Measurements from ENCODE around the gene ZFYVE28.

Gene ZFYVE28

DNA sequence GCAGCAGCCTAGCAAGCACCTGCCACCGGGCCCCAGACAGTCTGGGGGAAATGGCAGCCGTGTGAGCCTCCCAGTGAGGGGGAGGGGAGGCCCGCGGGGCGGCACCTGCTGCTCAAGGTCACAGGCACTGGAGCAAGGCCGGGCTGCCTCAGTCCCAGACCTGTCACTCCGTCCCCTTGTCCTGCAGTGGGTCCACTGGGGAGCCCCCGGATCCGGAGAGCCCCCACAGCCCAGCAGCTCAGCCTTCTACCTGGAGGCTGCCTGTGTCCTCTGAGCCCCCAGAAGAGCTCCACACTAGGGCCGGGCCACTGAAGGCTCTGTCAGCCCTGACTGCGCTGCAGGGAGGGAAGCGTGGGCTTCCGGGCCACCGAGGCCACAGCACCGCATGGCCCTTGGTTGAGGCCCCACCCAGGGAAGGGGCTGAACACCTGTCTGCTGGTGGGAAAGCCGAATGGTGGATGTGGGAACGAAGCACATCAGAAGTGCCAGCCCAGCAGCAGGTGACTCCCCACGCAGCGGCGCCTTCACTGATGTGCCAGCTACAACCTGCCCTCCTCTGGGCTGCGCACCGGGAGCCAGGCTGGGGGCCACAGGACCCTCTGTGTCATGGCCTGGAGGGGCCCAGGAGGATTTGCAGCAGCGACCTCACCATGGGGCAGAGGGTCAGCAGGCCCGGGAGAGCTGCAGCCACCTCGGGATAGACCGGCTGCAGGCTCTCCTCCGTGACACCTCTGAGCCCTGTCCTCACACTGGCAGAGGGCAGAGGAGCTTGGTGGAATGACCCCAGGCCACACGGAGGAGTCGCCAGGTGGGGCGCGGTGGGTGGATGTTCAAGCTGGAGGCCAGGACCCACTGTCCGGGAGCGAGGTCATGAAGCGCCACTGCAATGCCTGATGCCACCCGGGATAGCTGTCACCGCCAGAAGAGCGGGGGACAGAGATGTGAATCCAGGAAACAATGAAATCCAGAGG is 121.5 kb downstream of the ZFYVE28 start:
- Mint-ChIP-seq H3K4me3 (no peak overlapping the region), H3K36me3 (ENCODE audit: insufficient read depth) (peaks cover 14% of the 10 kb centered on the region), H3K4me1 (ENCODE audit: low read depth in 2 of 2) (peaks cover 12 to 19% of the 10 kb centered on the region in 2 donors), H3K27ac (peak overlapping the region in 1 of 2 donors; percentile 90), H3K27me3 (no peaks in the 10 kb centered on the region), H3K9me3 (no peaks in the 10 kb centered on the region)
- DNase-seq (no peak), ATAC-seq (replicated peaks) (no peak)

DNA sequence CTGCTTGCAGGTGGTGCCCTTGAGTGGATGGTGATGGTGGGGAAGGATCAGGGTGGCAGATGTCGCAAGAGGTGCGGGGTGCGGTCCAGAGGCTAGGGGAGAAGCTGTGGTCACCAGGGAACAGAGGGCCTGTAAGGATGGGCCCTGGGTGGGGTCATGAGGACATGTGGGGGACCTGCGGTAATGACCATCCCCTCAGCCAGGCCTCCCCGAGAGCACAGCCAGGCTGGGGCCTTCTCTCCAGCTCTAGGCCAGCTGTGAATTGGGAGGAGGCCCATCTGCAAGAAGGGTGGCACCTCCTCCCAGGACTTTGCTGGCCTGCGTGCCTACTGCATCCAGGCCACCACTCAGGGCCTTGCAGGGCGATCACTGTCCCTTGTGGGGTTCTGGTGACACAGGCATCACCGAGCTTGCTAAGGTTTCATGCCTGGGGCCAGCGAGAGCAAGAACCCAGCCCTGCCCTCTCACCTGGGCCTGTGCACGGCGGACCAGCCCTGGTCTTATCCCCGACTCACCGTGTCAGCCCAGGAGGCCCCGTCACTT is 122.5 kb downstream of the ZFYVE28 start:
- Mint-ChIP-seq H3K27ac (peak overlapping the region; percentile 76 to 85), H3K27me3 (no peaks in the 10 kb centered on the region), H3K4me1 (ENCODE audit: low read depth in 2 of 2) (peaks cover 16 to 24% of the 10 kb centered on the region in 2 donors), H3K36me3 (ENCODE audit: insufficient read depth) (peaks cover 23% of the 10 kb centered on the region), H3K4me3 (no peak overlapping the region), H3K9me3 (no peaks in the 10 kb centered on the region)
- no peak for DNase-seq
- ATAC-seq (replicated peaks), result no peak

GRCh38 chr4:2295500-2295899 is 122.9 kb downstream of the ZFYVE28 start:
- peak overlapping the region; percentile 76 to 85 for H3K27ac Mint-ChIP-seq
- peaks cover 21 to 28% of the 10 kb centered on the region in 2 donors for H3K4me1 Mint-ChIP-seq (ENCODE audit: low read depth in 2 of 2)
- peak overlapping the region in 1 of 2 donors; percentile 23 for H3K4me3 Mint-ChIP-seq
- no peaks in the 10 kb centered on the region for H3K9me3 Mint-ChIP-seq
- H3K27me3 Mint-ChIP-seq, result no peaks in the 10 kb centered on the region
- no peak for ATAC-seq (replicated peaks)
- DNase-seq, result no peak
- peaks cover 28% of the 10 kb centered on the region for H3K36me3 Mint-ChIP-seq (ENCODE audit: insufficient read depth)

- Mint-ChIP-seq H3K4me1 (ENCODE audit: low read depth in 2 of 2) (peaks cover 20 to 30% of the 10 kb centered on the region in 2 donors), H3K36me3 (ENCODE audit: insufficient read depth) (peaks cover 37% of the 10 kb centered on the region), H3K27ac (peak overlapping the region; percentile 100), H3K27me3 (no peaks in the 10 kb centered on the region), H3K9me3 (no peaks in the 10 kb centered on the region), H3K4me3 (no peak overlapping the region)
- ATAC-seq (replicated peaks), result no peak
- DNase-seq, result no peak
Observed at GRCh38 chr4:2292646-2293108, 125.8 kb downstream of the ZFYVE28 start.

- no peak for DNase-seq
- H3K27ac Mint-ChIP-seq, result peak overlapping the region; percentile 100
- peaks cover 37% of the 10 kb centered on the region for H3K36me3 Mint-ChIP-seq (ENCODE audit: insufficient read depth)
- peaks cover 20 to 27% of the 10 kb centered on the region in 2 donors for H3K4me1 Mint-ChIP-seq (ENCODE audit: low read depth in 2 of 2)
- ATAC-seq (replicated peaks), result no peak
- H3K9me3 Mint-ChIP-seq, result no peaks in the 10 kb centered on the region
- peak overlapping the region; percentile 81 for H3K4me3 Mint-ChIP-seq
- no peaks in the 10 kb centered on the region for H3K27me3 Mint-ChIP-seq
Observed at GRCh38 chr4:2291705-2292645, 126.5 kb downstream of the ZFYVE28 start.

DNA sequence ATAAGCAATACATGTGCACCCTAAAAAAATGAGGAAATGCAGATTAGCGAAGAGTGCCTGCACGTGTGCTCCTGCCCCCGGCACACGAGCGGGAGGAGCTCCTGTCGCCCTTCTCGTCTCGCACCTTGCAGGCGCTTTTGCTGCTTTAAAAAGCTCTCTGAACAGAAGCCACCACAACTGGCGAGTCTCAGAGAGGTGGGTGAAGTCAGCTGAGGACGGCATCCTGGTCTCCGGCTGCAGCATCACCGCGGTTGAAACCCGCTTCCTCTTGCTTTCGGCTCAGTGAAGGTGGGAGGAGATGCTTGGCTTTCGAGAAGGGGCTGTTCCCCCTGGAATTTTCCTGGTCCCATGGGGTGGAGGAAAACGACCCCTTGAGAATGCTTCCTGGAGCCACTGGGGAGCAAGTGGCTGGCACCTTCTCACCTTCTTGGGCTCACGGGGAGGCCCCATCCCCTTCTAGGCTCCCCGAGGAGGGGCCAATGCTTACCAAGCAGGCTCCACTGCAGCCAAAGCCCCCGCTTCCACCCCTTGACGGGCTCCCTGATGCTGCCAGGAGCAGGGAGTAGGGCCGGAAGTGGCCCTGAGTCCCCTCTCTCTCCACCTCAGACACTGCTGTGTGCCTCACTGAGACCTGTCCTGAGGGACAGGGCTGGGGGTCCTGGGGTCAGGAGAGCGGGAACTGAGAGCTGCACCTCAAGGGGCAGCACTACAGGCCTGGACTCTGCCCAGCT is 127.3 kb downstream of the ZFYVE28 start:
- peak; percentile 86 for DNase-seq
- Mint-ChIP-seq H3K36me3 (ENCODE audit: insufficient read depth) (peaks cover 37% of the 10 kb centered on the region), H3K9me3 (no peaks in the 10 kb centered on the region), H3K27me3 (no peaks in the 10 kb centered on the region), H3K27ac (peak overlapping the region; percentile 100), H3K4me1 (ENCODE audit: low read depth in 2 of 2) (peaks cover 20 to 27% of the 10 kb centered on the region in 2 donors), H3K4me3 (peak overlapping the region; percentile 81)
- ATAC-seq (replicated peaks), result peak; percentile 94

DNA sequence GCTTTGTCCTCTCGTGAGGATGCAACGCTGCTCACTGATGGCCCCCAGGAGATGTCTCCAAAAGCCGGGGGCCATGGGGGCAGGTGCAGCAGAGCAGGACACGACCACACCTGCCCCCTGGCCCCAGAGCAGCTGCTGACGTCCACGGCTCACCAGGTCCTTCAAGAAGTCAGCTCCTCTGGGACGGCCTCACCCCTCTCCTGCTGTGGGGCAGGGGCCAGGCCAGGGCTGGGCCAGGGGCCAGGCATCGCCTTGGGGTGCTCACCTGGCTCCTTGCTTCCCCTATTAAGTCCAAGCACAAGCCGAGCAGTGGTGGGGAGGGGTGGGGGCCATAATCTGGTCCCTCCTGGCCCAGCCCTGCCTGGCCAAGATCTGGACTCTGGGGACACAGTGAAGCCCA is 128.0 kb downstream of the ZFYVE28 start:
- Mint-ChIP-seq H3K27ac (peak overlapping the region; percentile 100), H3K4me1 (ENCODE audit: low read depth in 2 of 2) (peaks cover 21 to 25% of the 10 kb centered on the region in 2 donors), H3K4me3 (peak overlapping the region; percentile 81), H3K27me3 (no peaks in the 10 kb centered on the region), H3K9me3 (no peaks in the 10 kb centered on the region), H3K36me3 (ENCODE audit: insufficient read depth) (peaks cover 37% of the 10 kb centered on the region)
- ATAC-seq (replicated peaks) (no peak), DNase-seq (no peak)

DNA sequence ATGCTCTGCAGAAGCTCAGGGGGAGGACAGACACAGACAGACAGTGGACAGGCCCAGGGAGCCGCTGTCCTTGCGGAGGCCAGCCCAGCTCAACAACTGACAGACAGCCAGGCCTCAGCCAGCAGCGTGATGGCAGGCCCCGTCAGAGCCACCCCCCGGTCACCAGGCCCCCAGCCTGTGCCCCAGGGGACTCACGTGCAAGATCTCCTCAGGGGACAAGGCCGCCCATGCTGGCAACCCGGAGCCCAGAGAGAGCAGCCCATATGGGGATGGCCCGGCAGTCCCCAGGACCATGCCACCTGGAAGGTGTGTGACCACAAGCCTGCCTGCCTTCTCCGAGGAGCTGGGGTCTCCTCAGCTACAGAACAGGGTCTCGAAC is 128.5 kb downstream of the ZFYVE28 start:
- Mint-ChIP-seq H3K36me3 (ENCODE audit: insufficient read depth) (peaks cover 37% of the 10 kb centered on the region), H3K9me3 (no peaks in the 10 kb centered on the region), H3K4me3 (peak overlapping the region in 1 of 2 donors; percentile 70), H3K27ac (peak overlapping the region; percentile 100), H3K27me3 (no peaks in the 10 kb centered on the region), H3K4me1 (ENCODE audit: low read depth in 2 of 2) (peaks cover 23 to 26% of the 10 kb centered on the region in 2 donors)
- no peak for DNase-seq
- no peak for ATAC-seq (replicated peaks)

GRCh38 chr4:2289311-2289954 is 129.0 kb downstream of the ZFYVE28 start:
- DNase-seq, result no peak
- H3K27ac Mint-ChIP-seq, result peak overlapping the region; percentile 100
- H3K4me1 Mint-ChIP-seq (ENCODE audit: low read depth in 2 of 2), result peaks cover 24 to 26% of the 10 kb centered on the region in 2 donors
- no peak for ATAC-seq (replicated peaks)
- H3K4me3 Mint-ChIP-seq, result peak overlapping the region in 1 of 2 donors; percentile 70
- H3K9me3 Mint-ChIP-seq, result no peaks in the 10 kb centered on the region
- H3K27me3 Mint-ChIP-seq, result no peaks in the 10 kb centered on the region
- H3K36me3 Mint-ChIP-seq (ENCODE audit: insufficient read depth), result peaks cover 34% of the 10 kb centered on the region

- peaks cover 28% of the 10 kb centered on the region in 2 donors for H3K4me1 Mint-ChIP-seq (ENCODE audit: low read depth in 2 of 2)
- no peaks in the 10 kb centered on the region for H3K27me3 Mint-ChIP-seq
- H3K9me3 Mint-ChIP-seq, result no peaks in the 10 kb centered on the region
Observed at GRCh38 chr4:2288051-2288541, 130.3 kb downstream of the ZFYVE28 start.

GRCh38 chr4:2287594-2287915 is 130.9 kb downstream of the ZFYVE28 start:
- Mint-ChIP-seq H3K27ac (peak overlapping the region; percentile 85 to 100), H3K4me1 (ENCODE audit: low read depth in 2 of 2) (peaks cover 28 to 30% of the 10 kb centered on the region in 2 donors), H3K27me3 (no peaks in the 10 kb centered on the region), H3K9me3 (no peaks in the 10 kb centered on the region), H3K36me3 (ENCODE audit: insufficient read depth) (peaks cover 33% of the 10 kb centered on the region), H3K4me3 (no peak overlapping the region)
- ATAC-seq (replicated peaks), result no peak
- DNase-seq, result no peak

More at GRCh38 chr4:2288051-2288541, 130.3 kb downstream of the ZFYVE28 start:
- H3K27ac Mint-ChIP-seq, result peak overlapping the region; percentile 85 to 100
- no peak overlapping the region for H3K4me3 Mint-ChIP-seq
- no peak for ATAC-seq (replicated peaks)
- no peak for DNase-seq
- peaks cover 34% of the 10 kb centered on the region for H3K36me3 Mint-ChIP-seq (ENCODE audit: insufficient read depth)
